ENCODE results near the gene MEGF11.

MEGF11 gene

DNA sequence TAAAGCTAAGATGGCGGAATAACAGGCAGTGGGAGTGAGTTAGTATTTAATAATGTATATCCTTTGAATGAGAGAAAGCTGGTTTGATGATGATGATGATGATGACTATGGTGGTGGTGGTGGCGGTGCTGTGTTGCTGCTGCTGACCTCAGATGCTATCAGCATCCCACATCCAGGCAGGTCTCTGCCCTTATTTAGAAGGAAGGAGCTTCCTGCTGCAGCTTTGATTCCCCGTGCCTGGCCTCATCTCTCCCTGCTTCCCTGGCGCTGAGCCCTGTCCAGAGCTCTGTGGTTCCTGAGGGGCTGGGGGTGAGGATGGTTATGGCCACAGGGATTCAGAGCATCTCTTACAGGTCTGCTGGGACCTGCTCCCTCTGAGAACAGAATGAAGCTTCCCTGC is 311.1 kb downstream of the MEGF11 start:
- DNase-seq (ENCODE audit: low read depth), result no peak

DNA sequence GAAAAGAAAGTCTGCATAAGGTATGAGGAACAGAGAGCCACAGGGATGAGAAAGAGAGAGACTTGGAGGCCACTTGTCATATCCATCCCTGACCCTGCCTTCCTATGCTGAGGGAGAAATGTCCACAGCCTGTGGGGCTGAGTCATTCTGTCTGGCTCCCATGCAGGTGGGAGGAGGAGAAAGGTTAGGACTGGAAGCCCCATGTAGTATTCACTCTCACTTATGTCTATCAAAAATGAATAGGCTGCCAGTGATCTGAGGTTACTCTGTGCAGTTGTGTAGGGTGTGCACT is 313.0 kb downstream of the MEGF11 start:
- no peak for DNase-seq (ENCODE audit: low read depth)

DNA sequence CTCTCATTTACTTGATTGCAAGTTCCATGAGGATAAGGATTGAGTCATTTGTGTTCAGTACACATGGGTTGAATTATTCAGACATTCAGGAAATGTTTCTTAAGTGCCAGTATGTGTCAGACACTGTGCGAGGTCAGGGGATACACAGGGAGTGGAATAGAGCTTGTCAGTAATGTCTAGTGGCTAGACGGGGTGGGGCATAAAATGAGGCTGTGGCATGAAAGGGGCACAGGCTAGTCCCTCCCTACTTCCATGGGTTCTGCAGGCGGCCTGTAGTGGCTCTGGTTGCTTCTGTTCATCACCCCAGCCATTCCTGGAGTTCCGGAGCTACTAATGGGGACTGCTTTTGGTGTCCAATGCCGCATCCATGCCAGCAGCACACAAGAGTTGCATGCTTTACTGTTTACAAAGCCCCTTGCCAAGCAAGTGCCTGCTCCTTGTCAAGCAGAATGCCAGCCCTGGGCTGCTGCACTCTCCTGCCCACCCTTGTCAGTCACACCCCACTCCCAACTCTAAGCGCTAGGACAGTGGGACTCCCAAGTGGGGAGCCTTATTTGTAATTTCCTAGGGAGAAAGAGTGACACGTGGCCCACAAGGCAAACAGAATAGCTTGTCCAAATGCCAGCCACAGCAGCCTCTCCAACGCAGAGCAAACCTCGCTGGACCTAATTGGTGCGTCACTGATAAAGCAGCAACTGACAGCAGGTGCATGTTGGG is 313.5 kb downstream of the MEGF11 start:
- no peak for DNase-seq (ENCODE audit: low read depth)

DNA sequence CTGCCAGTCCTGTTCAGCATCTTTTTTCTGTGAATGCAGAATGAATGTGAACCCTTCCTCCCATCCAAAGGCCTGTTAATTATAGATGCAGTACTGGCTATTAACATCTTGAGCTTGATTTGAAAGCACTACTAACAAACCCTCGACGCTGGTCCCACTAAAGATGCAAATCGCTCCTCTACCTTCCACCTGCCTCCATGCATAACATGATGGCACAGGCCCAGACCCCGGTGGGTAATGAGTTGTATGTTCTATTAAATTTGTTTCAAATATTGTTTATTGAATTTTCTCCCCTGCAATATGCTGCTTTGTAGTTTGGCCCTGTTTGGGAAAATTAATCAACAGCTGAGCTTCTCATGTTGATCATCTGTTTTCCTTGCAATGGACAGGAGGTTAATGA is 314.9 kb downstream of the MEGF11 start:
- no peak for DNase-seq (ENCODE audit: low read depth)

DNA sequence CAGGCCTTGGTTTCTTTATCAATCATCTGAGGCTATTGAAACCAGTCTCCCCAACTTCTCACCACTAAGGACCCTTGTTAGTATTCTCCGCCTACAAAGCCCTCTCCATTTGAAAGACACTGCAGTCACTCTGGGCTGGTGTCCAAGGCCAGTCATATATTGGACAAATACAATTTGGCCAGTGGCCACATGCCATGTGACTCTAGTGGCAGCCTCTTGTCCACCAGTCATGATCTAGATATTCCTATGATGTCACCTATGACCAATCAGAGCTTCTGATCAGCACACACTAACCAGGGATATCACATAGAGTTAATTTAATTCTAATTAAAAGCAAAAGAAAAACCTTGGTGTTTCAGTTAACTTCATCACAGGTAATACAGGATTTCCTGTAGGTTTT is 316.1 kb downstream of the MEGF11 start:
- no peak for DNase-seq (ENCODE audit: low read depth)

DNA sequence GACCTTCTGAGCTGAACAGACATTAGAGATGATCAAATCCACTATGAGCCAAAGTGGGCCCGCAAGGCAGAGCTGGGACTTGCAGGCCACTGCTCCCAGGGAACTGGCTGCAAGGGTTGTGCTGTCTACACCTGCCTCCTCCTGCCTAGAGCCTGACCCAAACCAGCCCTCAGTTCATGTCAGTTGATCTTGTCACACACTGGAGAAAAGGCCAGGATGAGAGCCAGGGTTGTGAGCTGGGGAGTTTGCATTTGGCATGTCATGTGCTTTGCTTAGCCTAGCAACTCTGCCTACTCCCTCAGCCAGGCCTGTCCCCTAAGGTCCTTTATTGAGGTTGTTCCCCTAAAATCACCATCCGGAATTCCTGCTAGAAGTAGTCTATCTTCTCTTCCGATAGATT is 316.5 kb downstream of the MEGF11 start:
- DNase-seq (ENCODE audit: low read depth), result no peak

DNA sequence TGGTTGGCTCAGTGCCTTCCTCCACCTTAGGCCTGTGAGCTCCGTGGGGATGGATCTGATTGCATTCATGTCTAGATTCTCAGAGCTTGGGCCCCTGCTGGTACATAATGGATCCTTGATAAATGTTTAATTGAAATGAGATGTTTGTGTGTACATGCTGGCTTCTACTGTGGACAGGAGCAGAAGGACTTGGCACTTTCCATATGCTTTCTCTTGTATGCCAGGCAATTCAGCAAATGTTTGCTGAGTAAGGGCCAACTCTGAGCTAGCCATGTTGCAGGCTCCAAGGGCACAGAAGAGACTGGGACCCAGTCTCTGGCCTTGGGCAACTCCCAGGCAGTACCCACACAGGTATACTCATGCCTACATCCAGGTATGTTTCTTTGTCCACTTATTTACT is 317.3 kb downstream of the MEGF11 start:
- no peak for DNase-seq (ENCODE audit: low read depth)

DNA sequence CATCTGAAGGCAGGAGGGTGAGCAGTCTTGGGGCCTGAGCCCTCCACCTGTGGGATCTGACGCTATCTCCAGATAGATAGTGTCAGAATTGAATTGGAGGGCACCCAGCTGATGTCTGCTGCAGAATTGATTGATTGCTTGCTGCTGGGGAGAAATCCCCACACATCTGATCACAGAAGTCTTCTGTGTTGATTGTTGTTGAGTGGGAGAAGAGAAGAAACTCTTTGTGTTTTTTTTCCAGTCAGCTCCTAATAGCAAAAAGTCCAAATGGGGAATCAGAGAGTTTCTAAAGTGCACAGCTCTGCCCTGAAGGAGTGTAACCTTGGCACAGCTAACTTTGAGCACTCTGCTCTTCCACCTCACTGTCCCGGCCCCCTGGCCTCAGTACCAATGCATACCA is 318.2 kb downstream of the MEGF11 start:
- DNase-seq (ENCODE audit: low read depth), result no peak

DNA sequence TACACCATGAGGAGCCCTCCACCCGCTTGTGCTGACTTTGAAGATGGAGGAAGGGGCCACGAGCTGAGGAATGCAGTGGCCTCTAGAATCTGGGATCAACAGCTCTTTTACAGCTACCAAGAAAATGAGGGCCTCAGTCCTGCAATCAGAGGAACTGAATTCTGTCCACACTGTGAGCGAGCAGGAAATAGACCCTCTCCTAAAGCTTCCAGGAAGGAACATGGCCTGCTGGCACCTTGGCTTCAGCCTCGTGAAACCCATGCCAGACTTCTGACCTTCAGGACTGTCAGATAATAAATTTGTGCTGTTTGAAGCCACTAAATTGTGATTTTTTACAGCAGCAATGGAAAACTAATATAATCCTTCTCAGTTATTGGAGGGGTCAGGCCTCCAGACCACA is 322.3 kb downstream of the MEGF11 start:
- DNase-seq (ENCODE audit: low read depth), result no peak

DNA sequence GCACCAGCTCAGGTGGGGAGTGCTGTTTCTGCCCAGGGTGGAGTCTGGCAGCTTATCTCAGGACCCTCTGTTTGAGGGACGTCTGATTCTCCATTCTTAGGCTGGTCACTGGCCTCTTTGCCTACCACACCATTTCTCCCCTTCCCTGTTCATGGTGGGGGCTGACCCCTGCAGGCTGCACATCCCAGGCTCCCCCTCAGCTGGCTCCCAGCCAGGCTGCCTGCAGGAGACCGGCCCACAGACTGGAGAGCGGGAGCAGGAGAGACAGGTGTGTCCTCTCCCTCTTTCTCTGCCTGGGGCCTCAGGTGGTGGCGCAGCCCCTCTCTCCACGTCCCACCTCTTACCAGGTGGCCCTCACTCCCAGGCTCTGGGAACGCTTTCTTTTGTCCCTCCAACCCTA is 323.4 kb downstream of the MEGF11 start:
- DNase-seq (ENCODE audit: low read depth), result no peak

DNA sequence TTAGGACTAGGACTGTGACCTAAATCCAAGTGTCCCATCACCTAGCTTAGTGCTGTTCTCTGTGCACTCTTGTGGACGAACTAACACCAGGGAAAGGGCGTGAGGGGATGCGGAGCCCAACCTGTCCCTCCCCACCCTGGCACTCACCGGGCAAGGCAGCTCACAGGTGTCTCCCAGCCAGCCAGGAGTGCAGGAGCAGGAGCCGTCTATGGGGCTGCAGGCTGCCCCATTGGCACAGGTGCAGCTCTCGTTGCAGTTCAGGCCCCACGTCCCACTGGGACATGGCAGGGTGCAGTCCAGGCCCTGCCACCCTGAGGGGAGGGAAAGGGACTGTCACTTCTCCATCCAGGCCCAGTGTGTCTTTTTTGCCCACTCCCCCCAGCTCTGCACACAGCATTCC is 324.0 kb downstream of the MEGF11 start:
- DNase-seq (ENCODE audit: low read depth), result no peak

DNA sequence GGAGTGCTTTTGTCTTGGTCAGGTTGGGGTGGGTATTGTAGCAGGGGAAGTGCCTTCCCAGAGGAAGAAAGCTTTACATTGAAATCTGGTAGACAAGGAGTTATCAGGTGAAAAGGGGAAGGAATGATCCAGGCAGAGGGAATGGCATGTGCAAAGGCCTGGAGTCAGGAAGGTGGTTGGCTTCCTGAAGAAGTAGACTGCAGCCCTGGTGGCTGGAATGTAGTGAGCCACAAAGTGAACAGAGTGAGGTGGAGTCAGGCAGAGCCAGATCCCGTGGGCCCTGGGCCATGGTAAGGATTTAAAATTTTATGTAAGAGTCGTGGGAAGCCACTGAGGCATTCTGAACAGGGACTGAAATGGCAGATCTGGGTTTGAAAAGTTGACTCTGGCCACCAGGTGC is 326.0 kb downstream of the MEGF11 start:
- DNase-seq (ENCODE audit: low read depth), result no peak

DNA sequence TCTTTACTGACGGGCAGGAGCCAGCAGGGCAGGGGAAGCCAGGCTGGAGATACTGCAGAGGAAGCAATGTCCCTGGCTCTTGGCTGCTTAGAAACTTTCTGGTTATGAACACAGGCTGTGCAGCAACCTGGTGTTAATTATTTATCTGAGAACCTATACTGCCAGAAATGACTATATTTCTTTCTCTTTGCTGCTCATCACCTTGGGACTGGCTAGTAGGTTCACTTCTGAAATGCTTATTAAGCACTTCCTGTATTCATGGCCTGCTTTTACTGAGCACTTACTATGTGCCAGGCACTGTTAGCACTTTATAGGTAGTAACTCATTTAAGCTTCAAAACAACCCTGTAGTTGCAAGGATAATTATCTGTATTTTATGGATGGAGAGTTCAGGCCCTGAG is 326.7 kb downstream of the MEGF11 start:
- DNase-seq (ENCODE audit: low read depth), result no peak

DNA sequence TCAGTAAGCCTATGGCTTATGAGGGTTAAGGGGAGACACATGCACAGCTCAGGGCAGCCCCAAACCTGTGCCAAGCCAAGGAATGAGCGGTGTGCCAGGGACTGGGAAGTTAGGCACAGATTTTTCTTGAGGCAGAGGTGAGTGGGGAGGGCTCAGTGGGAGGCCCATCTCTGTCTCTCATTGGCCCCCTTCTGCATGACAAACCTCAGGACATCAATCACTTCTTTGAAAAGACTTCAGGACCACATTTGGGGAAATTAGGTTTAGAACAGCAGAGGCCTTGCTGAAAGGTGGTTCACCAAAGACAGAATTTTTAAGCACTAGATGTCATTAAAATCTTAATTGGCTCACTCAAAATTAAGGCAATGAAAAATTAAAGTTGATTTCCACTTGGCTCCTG is 327.1 kb downstream of the MEGF11 start:
- no peak for DNase-seq (ENCODE audit: low read depth)

DNA sequence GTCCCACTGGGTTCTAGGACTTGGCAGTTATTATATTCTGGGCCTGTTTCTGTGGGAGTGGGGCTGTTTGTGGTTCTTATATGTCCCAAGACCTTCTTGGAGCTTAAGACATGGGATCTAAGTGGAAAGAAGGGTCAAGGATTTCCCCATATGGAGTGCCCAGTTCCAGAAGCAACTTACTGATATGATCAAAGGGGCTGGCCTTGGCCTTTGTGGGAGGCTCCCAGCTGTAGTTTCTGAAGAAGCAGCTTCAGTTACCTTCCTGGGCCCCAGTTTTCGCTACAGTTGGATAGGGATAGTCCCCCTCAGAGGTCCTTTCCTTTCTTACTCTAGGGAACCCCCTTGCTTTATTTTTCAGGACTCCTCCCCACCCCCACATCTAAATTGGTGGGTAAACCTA is 328.2 kb downstream of the MEGF11 start:
- DNase-seq (ENCODE audit: low read depth), result no peak

DNA sequence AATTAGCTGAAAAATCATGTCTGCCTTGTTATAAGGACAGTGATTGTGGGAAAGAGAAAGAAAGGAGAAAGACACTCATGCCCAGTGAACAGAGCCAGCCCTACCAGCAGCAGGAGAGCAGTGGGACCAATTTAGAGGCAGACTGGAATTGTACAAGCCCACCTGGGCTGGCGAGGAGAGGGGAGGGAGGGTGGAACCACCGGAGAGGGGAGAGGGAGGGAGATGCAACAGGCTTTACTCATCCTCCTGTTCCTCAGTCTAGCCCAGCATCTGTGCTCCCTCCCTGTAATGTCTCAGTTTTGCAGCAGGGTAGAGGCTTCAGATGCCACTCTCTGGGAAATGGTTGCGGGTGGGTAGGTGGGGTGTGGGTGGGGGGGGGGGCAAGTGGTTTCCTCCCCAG is 329.5 kb downstream of the MEGF11 start:
- DNase-seq (ENCODE audit: low read depth), result no peak

DNA sequence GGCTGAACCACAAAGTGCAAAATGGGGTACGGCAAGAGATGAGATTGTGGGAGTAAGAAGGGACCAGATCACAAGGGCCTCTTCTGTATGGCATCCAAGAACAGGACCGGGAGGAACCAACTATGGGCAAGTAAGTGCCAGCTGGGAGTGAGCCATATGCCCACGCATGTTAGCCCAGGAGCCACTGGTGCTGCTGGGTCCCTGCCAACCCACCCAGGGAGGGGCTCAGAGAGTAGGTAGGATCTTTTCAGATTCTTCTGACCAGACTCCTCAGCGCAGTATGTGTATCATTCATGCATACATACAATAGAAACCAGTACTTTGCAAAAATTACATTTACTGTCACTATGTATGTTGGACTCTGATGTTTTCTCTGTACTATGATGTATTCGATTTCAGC is 330.3 kb downstream of the MEGF11 start:
- DNase-seq (ENCODE audit: low read depth), result no peak

DNA sequence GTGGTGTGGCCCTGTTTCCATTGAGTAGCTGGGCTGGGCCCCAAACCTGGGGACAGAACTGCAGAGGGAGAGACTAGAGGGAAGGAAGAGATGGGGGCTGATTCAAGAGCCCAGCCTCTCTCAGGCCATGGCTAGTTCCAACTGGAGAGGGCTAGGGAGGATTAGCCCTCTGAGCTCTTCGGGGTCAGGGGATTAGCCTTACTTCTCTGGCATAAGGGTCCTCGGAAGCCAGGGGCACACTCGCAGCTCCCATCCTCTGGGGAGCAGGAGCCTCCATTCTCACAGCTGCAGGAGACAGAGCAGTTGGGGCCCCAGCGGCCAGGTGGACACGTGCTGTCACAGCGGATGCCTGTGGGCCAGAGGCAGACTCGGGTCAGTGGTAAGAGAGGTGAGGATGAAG is 330.9 kb downstream of the MEGF11 start:
- no peak for DNase-seq (ENCODE audit: low read depth)

DNA sequence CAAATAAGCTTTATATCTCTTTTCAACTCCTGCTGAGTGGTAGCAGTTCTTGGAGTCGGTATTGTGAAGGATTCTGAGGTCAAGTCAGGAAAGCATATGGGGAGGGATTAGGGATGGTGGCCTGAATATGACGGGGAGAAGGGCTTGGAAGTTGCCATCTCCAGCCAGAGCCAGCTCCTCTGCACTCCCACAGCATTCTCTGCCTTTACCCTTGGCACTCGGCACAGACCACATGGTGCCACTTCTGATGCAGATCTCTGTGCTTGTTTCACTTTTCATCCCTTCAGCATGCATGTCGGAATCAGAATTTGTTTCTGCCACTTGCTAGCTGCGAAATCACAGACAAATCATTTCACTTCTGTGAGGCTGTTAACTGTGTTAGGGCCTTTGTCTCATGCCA is 331.8 kb downstream of the MEGF11 start:
- no peak for DNase-seq (ENCODE audit: low read depth)

DNA sequence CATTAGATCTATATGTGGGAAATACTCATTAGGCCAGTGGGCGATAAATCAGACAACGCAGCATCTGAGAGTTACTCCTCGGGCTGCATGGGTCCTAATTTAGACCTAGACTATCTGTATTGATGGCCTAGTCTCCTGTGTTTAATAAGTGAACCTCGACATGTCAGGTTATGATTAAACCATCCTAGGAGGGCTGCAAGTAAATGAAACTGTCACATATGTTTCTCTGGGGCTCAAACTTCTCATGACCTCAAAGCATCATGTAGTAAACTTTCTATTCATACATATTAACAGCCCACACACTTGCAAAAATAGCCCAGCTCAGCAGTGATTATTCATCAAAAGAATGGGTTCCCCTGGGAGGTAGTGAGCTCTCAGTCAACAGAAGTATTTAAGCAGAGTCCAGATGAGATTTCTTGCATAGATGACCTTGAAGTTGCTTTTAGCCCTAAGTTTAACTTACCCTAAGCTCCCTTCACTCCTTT is 332.7 kb downstream of the MEGF11 start:
- DNase-seq (ENCODE audit: low read depth), result no peak

DNA sequence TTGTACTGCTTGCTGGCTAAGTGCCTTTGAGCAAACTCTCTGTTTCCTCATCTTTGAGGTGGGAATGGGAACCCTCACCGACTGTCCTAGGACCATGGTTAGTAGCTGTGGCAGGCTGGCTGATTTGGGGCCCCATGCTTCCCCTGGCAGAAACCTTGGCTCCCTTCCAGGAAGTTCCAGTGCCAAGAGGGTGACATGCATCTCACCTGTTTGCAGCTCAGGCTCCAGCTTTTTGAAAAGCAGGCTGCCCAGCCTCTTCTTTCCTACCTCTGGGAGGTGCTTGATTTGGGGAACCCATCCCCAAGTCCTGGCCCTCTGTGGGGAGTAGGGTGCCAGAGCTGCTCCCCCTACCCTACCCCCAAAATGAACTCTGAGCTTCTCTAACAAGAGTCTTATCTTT is 333.4 kb downstream of the MEGF11 start:
- DNase-seq (ENCODE audit: low read depth), result no peak

DNA sequence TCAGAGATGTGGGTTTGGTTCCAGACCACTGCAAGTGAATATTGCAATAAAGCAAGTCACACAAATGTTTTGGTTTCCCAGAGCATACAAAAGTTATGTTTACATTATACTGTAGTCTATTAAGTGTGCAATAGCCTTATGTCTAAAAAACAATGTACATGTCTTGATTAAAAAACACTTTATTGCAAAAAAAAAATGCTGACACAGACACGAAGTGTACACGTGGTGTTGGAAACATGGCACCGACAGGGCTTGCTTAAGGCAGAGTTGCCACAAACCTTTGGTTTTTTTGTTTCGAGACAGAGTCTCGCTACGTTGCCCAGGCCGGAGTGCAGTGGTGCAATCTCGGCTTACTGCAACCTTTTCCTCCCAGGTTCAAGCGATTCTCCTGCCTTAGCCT is 334.2 kb downstream of the MEGF11 start:
- no peak for DNase-seq (ENCODE audit: low read depth)

DNA sequence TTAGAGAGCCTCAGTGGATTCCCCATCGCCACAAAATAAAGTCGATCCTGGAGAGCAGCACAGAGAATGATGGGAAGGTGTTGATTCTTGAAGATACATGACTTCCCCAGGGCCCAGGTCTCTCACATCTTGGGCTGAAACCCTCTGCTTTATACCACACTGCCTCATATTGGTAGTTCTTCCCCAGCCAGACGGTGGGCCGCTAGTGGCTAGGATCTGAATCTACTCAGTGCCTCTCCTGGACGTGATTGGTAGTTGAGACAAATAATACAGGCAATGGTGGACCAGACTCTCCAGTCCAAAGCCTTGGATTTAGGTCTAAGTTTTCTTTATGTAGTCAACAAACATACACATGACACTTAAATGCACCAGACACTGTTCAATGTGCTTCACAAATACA is 334.6 kb downstream of the MEGF11 start:
- DNase-seq (ENCODE audit: low read depth), result no peak

DNA sequence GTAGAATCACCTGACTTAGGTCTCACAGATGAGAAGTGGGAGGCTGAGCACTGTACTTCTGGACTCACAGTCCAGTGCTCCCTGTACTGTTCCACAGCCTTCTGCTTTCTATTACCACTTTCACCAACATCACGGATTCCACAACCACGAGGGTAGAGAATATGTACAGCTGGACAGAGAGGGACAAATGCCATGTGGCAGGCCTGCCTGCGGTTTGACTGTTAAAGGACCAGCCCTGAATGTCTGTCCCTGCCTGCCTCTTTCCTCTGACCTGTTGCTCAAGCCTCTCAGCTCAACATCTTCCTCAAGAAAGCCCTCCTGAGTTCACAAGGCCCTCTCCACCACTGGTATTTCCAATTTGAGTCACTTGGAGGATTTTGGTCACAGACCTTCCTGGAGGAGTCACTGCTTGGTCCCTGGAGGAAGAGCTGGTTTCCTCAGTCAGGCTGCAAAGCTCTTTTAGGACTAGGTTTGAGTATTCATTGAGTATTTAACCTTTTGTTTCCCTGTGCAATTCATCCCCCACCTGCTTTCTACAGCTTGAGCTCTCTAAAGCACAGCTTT is 335.1 kb downstream of the MEGF11 start:
- no peak for DNase-seq (ENCODE audit: low read depth)

DNA sequence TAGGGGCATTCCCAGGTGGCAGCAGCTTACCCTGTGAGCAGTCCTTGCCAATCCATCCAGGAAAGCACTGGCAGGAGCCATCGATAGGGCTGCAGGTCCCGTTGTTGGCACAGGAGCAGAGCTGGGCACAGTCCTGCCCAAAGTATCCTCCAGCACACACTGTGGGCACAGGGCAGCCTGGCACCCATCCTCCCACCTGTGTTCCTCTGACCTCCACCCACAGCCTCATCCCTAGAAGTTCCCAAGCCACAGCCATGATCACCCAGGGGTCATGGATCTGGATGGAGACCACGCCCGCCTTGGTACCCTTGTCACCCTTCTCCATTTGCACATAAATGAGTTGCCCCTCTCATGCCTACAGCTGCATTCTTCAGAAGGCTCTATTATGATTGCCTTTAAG is 335.6 kb downstream of the MEGF11 start:
- no peak for DNase-seq (ENCODE audit: low read depth)
